ENCODE data around the gene SPG11.

DNA sequence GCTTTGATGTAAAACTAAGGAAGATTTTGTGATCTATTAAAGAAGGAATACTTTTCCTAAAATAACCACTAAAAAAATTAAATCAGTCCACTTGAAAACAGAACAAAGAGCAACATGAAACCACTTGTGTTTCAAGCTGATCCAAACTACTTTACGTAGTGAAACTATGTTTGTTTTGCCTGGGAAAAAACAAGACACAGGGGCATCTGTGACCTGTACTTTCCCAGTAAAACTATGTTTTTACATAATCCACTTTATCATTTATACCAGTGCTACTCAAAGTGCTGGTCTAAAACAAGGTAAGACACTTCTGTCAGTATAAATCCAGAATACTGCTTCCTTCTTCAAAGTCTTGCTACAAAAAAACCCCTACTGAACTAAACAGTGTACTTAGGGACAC lies 56.7 kb downstream of the SPG11 start:
- TF ChIP-seq, protein P1, sequence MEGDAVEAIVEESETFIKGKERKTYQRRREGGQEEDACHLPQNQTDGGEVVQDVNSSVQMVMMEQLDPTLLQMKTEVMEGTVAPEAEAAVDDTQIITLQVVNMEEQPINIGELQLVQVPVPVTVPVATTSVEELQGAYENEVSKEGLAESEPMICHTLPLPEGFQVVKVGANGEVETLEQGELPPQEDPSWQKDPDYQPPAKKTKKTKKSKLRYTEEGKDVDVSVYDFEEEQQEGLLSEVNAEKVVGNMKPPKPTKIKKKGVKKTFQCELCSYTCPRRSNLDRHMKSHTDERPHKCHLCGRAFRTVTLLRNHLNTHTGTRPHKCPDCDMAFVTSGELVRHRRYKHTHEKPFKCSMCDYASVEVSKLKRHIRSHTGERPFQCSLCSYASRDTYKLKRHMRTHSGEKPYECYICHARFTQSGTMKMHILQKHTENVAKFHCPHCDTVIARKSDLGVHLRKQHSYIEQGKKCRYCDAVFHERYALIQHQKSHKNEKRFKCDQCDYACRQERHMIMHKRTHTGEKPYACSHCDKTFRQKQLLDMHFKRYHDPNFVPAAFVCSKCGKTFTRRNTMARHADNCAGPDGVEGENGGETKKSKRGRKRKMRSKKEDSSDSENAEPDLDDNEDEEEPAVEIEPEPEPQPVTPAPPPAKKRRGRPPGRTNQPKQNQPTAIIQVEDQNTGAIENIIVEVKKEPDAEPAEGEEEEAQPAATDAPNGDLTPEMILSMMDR (IDR thresholded peaks at IDR 0.05; ENCODE audit: low read depth, low read length), result no peak
- no peak for TF ChIP-seq POLR2A (IDR thresholded peaks at IDR 0.05; ENCODE audit: extremely low read depth, insufficient read length)
